K562 (cell line): ENCODE results near the gene MAN1A1.

Experiments
- BCOR ChIP-seq: fragments of 450-650 bp; IDR thresholded peaks from 2 replicates; pipeline ENCODE4 v1.6.1; 2016
- EZH2 ChIP-seq: IDR thresholded peaks from 2 replicates; pipeline ENCODE4 v1.6.1; 2012; ENCODE audit warnings: low read depth, mild to moderate bottlenecking, inconsistent platforms, low read length, borderline replicate concordance
- GTF3C2 ChIP-seq: IDR thresholded peaks from 3 replicates; pipeline ENCODE4 v1.6.1; 2011; ENCODE audit warnings: borderline replicate concordance, mild to moderate bottlenecking, moderate library complexity; ENCODE audit not compliant: insufficient read length; ENCODE audit errors: extremely low read depth
- MXI1 ChIP-seq: IDR thresholded peaks from 2 replicates; pipeline ENCODE4 v1.6.1; 2011; ENCODE audit warnings: low read depth, mild to moderate bottlenecking, improper control_type of control experiment, low read length
- MYNN ChIP-seq, 2 experiments: sonication (generic); formaldehyde crosslinking in 1 of 2; IDR thresholded peaks; 2 replicates each; pipeline versions ENCODE4 v1.5.0 to v1.6.1; 2016 to 2020; ENCODE audit warnings: antibody characterized with exemption in 1 of 2, missing genetic modification reagents in 1 of 2
- POLR2A ChIP-seq: fragments of 450-650 bp; conservative IDR thresholded peaks from 2 replicates; pipeline ENCODE4 v1.6.1; 2016
- ZFP36 ChIP-seq: fragments of 150-350 bp; IDR thresholded peaks from 2 replicates; pipeline ENCODE4 v1.6.1; 2018; ENCODE audit warnings: low read length, low read depth; ENCODE audit not compliant: partially characterized antibody
- TF ChIP-seq, protein P1 (sequence below), 2 experiments: fragments of 450-650 bp; formaldehyde crosslinking in 1 of 2; IDR thresholded peaks; 2 replicates each; pipeline versions ENCODE4 v1.4.0 to v1.6.1; 2014 to 2020; ENCODE audit warnings: mild to moderate bottlenecking in 2 of 2, borderline replicate concordance in 1 of 2, low read depth in 1 of 2
- TF ChIP-seq, protein P2 (sequence below), 2 experiments: fragments of 450-650 bp in 1 of 2; sonication (generic) in 1 of 2; formaldehyde crosslinking in 1 of 2; IDR thresholded peaks in 1 of 2; conservative IDR thresholded peaks in 1 of 2; 2 replicates each; pipeline versions ENCODE4 v1.6.1 to v1.8.1; 2016 to 2023; ENCODE audit warnings: mild to moderate bottlenecking in 2 of 2, moderate library complexity in 2 of 2, inconsistent platforms in 1 of 2, missing genetic modification reagents in 1 of 2
- TF ChIP-seq, protein P3 (sequence below): fragments of 150-350 bp; conservative IDR thresholded peaks from 2 replicates; pipeline ENCODE4 v1.6.1; 2014; ENCODE audit warnings: low read length

DNA sequence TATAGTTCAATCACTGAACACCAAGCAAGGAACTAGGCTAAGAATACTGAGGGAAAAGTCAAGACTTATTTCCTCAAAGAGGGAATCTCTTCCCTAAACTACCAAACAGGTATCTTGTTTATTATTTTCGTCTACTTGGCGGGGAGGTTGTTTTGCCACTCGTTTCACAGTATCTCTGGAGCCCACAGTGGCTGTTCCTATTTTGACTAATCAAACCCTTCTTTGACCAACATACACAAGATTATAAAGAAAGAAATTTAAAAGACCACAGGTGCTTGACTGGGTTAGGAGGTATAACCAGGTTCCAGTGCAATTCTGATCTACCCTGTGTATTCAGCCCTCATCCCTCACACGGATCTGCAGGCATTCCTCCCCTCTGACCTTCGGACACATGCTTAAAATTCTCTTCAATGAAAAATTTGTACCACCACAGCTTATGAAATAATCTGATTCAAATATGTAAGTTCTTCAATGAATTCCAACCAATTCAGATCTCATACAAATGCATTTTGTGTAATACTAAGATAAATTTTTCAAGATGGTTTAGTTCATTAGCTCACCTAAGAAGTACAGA lies 5.9 kb downstream of the MAN1A1 start:
- TF ChIP-seq ZFP36 (no peak), GTF3C2 (no peak), POLR2A (no peak), BCOR (no peak), EZH2 (no peak), MXI1 (no peak), MYNN (IDR thresholded peaks at IDR 0.05) (no peak), MYNN (CRISPR knock-in tag; IDR thresholded peaks at IDR 0.05) (no peak)
- TF ChIP-seq, protein P1, sequence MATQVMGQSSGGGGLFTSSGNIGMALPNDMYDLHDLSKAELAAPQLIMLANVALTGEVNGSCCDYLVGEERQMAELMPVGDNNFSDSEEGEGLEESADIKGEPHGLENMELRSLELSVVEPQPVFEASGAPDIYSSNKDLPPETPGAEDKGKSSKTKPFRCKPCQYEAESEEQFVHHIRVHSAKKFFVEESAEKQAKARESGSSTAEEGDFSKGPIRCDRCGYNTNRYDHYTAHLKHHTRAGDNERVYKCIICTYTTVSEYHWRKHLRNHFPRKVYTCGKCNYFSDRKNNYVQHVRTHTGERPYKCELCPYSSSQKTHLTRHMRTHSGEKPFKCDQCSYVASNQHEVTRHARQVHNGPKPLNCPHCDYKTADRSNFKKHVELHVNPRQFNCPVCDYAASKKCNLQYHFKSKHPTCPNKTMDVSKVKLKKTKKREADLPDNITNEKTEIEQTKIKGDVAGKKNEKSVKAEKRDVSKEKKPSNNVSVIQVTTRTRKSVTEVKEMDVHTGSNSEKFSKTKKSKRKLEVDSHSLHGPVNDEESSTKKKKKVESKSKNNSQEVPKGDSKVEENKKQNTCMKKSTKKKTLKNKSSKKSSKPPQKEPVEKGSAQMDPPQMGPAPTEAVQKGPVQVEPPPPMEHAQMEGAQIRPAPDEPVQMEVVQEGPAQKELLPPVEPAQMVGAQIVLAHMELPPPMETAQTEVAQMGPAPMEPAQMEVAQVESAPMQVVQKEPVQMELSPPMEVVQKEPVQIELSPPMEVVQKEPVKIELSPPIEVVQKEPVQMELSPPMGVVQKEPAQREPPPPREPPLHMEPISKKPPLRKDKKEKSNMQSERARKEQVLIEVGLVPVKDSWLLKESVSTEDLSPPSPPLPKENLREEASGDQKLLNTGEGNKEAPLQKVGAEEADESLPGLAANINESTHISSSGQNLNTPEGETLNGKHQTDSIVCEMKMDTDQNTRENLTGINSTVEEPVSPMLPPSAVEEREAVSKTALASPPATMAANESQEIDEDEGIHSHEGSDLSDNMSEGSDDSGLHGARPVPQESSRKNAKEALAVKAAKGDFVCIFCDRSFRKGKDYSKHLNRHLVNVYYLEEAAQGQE (IDR thresholded peaks at IDR 0.05; ENCODE audit: borderline replicate concordance): no peak
- TF ChIP-seq, protein P1 (CRISPR knock-in tag; IDR thresholded peaks at IDR 0.05; ENCODE audit: low read depth): no peak
- TF ChIP-seq, protein P2, sequence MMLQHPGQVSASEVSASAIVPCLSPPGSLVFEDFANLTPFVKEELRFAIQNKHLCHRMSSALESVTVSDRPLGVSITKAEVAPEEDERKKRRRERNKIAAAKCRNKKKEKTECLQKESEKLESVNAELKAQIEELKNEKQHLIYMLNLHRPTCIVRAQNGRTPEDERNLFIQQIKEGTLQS (IDR thresholded peaks at IDR 0.05): no peak
- TF ChIP-seq, protein P2 (CRISPR knock-in tag; conservative IDR thresholded peaks at IDR 0.05): no peak
- TF ChIP-seq, protein P3, sequence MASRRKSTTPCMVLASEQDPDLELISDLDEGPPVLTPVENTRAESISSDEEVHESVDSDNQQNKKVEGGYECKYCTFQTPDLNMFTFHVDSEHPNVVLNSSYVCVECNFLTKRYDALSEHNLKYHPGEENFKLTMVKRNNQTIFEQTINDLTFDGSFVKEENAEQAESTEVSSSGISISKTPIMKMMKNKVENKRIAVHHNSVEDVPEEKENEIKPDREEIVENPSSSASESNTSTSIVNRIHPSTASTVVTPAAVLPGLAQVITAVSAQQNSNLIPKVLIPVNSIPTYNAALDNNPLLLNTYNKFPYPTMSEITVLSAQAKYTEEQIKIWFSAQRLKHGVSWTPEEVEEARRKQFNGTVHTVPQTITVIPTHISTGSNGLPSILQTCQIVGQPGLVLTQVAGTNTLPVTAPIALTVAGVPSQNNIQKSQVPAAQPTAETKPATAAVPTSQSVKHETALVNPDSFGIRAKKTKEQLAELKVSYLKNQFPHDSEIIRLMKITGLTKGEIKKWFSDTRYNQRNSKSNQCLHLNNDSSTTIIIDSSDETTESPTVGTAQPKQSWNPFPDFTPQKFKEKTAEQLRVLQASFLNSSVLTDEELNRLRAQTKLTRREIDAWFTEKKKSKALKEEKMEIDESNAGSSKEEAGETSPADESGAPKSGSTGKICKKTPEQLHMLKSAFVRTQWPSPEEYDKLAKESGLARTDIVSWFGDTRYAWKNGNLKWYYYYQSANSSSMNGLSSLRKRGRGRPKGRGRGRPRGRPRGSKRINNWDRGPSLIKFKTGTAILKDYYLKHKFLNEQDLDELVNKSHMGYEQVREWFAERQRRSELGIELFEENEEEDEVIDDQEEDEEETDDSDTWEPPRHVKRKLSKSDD: no peak
